ENCODE measurements around the gene DENND5B.
"Not testable (repeated sequence)": the region's sequence is repeated elsewhere in the genome, so short reads cannot be mapped to it uniquely, and the experiment has no call there.

The DENND5B gene

DNA sequence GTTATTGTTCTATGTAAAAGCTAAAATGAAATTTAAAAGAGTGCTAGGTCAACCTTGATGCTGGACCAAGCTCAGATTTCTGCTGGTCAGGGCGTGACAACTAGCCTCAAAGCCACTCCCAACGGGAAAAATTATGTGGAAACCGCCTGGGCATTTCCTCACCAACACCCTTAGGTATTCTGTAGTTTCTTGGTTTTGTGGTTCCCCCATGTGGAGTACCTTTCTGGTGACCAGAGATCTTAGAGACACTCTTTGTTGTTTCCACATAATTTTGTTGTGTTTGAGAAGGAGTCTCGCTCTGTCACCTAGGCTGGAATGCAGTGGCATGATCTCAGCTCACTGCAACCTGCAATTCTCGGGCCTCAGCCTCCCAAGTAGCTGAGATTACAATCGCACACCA lies 119.9 kb downstream of the DENND5B start:
- no peak for DNase-seq (ENCODE audit: low spot score)

DNA sequence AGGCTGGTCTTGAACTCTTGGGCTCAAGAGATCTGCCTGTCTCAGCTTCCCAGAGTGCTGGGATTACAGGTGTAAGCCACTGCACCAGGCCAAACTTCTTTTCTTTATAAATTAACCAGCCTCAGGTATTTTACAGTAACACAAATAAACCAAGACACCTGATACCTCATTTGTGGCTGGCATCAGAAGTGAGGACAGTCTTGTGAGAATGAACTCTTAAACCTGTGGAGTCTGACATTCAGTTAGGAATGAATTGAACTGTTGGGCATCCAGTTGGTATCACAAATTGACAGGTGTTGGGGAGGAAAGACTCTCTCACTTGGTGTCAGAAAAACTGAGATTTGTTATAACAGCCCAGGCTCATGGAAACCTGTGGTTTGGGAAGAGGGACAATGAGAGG lies 120.5 kb downstream of the DENND5B start:
- no peak for DNase-seq (ENCODE audit: low spot score)

- DNase-seq (ENCODE audit: low spot score), result peak; percentile 2
Observed at GRCh38 chr12:31466768-31467167, 124.2 kb downstream of the DENND5B start.

- DNase-seq (ENCODE audit: low spot score), result no peak
Observed at GRCh38 chr12:31465002-31465401, 125.9 kb downstream of the DENND5B start.

GRCh38 chr12:31460024-31460423 lies 130.9 kb downstream of the DENND5B start:
- DNase-seq (ENCODE audit: low spot score), result no peak

DNA sequence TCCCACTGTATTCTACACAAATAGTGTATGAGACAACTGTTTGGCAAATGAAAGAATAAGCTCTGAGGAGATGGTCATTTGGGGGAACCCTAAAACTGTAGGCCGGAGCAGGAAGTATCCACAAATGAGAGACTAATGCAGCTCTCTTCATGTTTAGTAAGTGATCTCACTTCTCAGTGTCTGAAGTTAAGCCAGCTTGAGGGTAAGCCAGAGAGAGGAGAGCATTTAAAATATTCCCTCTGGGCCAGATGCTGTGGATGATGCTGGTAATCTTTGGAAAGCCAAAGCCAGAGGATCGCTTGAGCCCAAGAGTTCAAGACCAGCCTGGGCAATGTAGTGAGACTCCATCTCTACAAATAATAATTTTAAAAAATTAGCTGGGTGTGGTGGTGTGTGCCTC lies 134.4 kb downstream of the DENND5B start:
- DNase-seq (ENCODE audit: low spot score), result no peak

DNA sequence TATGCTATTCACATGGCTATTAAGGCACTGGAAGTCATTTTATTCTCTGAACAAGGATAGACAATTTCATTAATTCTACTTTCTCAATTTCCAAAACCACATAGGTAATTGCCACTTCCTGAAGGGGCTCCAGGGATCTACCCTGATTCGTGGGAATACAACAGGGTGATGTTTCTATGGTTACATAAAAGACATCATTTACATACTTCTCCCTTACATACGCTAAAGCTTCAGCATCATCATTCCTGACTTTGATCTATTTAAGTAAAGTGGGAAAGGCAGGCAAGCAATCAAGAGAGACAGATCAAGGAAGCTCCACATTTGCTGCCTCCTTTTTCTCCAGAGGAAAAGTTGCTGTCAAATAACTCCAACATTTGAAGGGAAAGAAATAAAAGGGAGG lies 146.2 kb downstream of the DENND5B start:
- DNase-seq (ENCODE audit: low spot score), result no peak

DNA sequence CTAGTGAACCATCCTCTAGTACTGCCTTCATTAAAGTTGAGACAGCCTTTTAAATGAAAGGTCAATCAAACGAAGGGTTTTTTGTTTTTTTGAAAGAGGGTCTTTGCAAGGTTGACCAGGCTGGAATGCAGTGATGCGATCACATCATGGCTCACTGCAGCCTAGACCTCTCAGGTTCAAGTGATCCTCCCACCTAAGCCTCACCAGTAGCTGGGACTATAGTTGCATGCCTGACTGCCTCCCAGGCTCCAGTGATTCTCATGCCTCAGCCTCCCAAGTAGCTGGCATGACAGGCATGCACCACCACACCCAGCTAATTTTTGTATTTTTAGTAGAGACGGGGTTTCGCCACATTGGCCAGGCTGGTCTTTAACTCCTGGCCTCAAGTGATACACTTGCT lies 150.3 kb downstream of the DENND5B start:
- DNase-seq (ENCODE audit: low spot score), result no peak

- no peak for DNase-seq (ENCODE audit: low spot score)
Observed at GRCh38 chr12:31440134-31440533, 150.8 kb downstream of the DENND5B start.

GRCh38 chr12:31431721-31432240 lies 159.2 kb downstream of the DENND5B start:
- DNase-seq (ENCODE audit: low spot score), result no peak

DNA sequence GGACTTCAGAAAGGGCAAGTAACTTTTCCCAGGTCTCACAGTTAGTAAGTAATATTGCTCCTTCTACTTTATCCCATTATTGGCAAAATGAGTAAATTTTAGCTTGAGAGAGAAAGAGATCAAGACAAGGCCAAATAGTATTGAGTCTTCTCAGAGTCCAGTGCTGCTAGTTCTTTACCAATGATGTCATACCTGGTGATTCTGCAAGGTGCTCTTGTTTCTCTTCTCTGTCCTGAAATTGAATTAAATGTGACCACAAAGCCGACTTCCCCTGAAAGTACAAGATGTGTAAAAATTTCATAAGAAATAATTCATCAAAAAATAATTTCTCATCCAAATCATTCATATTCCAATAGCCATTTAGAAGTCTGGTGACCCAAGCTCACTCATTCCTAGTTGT lies 167.5 kb downstream of the DENND5B start:
- DNase-seq (ENCODE audit: low spot score), result no peak

GRCh38 chr12:31412292-31412801 lies 178.6 kb downstream of the DENND5B start:
- no peak for DNase-seq (ENCODE audit: low spot score)

GRCh38 chr12:31408763-31409162 lies 182.2 kb downstream of the DENND5B start:
- no peak for DNase-seq (ENCODE audit: low spot score)

- no peak for DNase-seq (ENCODE audit: low spot score)
Observed at GRCh38 chr12:31407562-31407961, 183.4 kb downstream of the DENND5B start.

- DNase-seq (ENCODE audit: low spot score), result no peak
Observed at GRCh38 chr12:31406345-31406744, 184.6 kb downstream of the DENND5B start.

DNA sequence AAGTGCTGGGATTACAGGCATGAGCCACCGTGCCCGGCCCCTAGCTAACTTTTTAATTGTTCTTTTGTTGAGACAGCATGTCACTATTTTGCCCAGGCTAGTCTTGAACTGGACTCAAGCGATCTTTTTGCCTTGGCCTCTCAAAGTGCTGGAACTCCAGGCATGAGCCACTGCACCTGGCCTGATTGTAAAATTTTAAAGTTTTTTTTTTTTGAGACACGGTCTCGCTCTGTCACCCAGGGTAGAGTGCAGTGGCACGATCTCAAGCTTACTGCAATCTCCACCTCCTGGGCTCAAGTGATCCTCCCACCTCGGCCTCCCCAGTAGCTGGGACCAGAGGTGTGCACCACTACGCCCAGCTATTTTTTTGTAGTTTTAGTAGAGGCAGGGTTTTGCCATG lies 185.9 kb downstream of the DENND5B start:
- DNase-seq (ENCODE audit: low spot score), result no peak

DNA sequence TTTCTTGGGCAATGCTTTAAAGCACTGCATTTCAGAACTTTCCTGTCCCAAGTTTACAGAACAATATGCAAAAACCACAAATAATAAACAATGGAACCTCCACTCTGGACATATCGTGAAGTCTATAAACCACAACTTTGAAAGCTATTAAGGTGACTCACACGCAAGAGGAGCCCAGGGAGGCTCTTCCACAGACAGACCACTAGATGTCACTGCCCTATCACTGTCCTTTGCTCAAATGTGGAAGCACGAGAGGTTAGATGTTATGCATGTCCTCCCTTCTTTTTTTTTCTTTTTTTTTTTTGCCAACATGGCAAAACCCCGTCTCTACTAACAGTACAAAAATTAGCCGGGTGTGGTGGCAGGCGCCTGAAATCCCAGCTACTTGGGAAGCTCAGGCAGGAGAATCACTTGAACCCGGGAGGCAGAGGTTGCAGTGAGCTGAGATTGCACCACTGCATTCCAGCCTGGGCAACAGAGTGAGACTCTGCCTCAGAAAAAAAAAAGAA lies 187.8 kb downstream of the DENND5B start:
- peak; percentile 84 for DNase-seq (ENCODE audit: low spot score)

GRCh38 chr12:31393004-31393550 lies 197.9 kb downstream of the DENND5B start:
- DNase-seq (ENCODE audit: low spot score), result no peak

GRCh38 chr12:31390991-31391390 lies 199.9 kb downstream of the DENND5B start:
- no peak for DNase-seq (ENCODE audit: low spot score)

- no peak for DNase-seq (ENCODE audit: low spot score)
Observed at GRCh38 chr12:31388713-31389112, 202.2 kb downstream of the DENND5B start.

- DNase-seq (ENCODE audit: low spot score), result no peak
Observed at GRCh38 chr12:31387466-31387865, 203.5 kb downstream of the DENND5B start.

- DNase-seq (ENCODE audit: low spot score), result no peak
Observed at GRCh38 chr12:31387011-31387410, 203.9 kb downstream of the DENND5B start.

GRCh38 chr12:31386364-31386777 lies 204.6 kb downstream of the DENND5B start:
- no peak for DNase-seq (ENCODE audit: low spot score)

DNA sequence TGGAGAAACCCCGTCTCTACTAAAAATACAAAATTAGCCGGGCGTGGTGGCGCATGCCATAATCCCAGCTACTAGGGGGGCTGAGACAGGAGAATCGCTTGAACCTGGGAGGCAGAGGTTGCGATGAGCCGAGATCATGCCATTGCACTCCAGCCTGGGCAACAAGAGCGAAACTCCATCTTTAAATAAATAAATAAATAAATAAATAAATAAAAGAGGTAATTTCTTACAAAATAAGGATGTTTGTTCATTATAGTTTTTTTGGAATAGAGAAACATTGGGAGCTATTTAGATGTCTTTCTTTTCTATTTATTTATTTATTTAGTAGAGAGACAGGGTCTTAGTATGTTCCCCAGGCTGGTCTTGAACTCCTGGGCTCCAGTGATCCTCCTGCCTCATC lies 213.7 kb downstream of the DENND5B start:
- DNase-seq (ENCODE audit: low spot score), result not testable (repeated sequence)
